ENCODE data around the gene FOXP1. TPM values are rescaled to one million over a fixed set of nuclear protein-coding genes. Genes with fewer than 3 reads are reported as not detected.

FOXP1 gene
- total and polyA plus RNA-seq, 12 donors = 7.6 to 42.7 (median 24.3) TPM

- no peak for DNase-seq
- Histone ChIP-seq H3K27me3 (no peaks in the 10 kb centered on the region), H3K36me3 (replicated peaks in 1 of 2) (no peaks in the 10 kb centered on the region), H3K4me3 (no peak overlapping the region), H3K27ac (no peak overlapping the region), H3K4me1 (replicated peaks in 1 of 2) (peaks cover 0 to 15% of the 10 kb centered on the region in 2 donors), H3K9me3 (replicated peaks in 1 of 3) (no peaks in the 10 kb centered on the region)
- intact Hi-C loops (cut with DNase I) = no loop called here
- WGBS, 4 donors = 91 to 94% (median 92%) methylated on average over 7 of the region's 7 CpGs
- no peak for TF ChIP-seq POLR2A (IDR thresholded peaks at IDR 0.05)
- no peak for TF ChIP-seq CTCF (IDR thresholded peaks at IDR 0.05)
These were observed 70.0 kb downstream of the FOXP1 start for GRCh38 chr3:71513515-71513914.

- Histone ChIP-seq H3K27me3 (no peaks in the 10 kb centered on the region), H3K4me1 (replicated peaks in 1 of 2) (peaks cover 0 to 15% of the 10 kb centered on the region in 2 donors), H3K27ac (no peak overlapping the region), H3K4me3 (no peak overlapping the region), H3K9me3 (replicated peaks in 1 of 3) (no peaks in the 10 kb centered on the region), H3K36me3 (replicated peaks in 1 of 2) (no peaks in the 10 kb centered on the region)
- TF ChIP-seq CTCF (IDR thresholded peaks at IDR 0.05) (no peak), POLR2A (IDR thresholded peaks at IDR 0.05) (no peak)
- DNase-seq = no peak
- intact Hi-C loops (cut with DNase I) = no loop called here
- WGBS, 4 donors = 77 to 89% (median 85%) methylated on average over 6 of the region's 6 CpGs
These were observed 70.4 kb downstream of the FOXP1 start for GRCh38 chr3:71513081-71513480.

GRCh38 chr3:71512544-71512943 is 71.0 kb downstream of the FOXP1 start:
- WGBS, 4 donors = 92 to 98% (median 96%) methylated on average over 4 of the region's 4 CpGs
- Histone ChIP-seq H3K27me3 (no peaks in the 10 kb centered on the region), H3K27ac (no peak overlapping the region), H3K36me3 (replicated peaks in 1 of 2) (no peaks in the 10 kb centered on the region), H3K9me3 (replicated peaks in 1 of 3) (no peaks in the 10 kb centered on the region), H3K4me3 (no peak overlapping the region), H3K4me1 (replicated peaks in 1 of 2) (peaks cover 0 to 15% of the 10 kb centered on the region in 2 donors)
- intact Hi-C loops (cut with DNase I) = no loop called here
- TF ChIP-seq CTCF (IDR thresholded peaks at IDR 0.05) (no peak), POLR2A (IDR thresholded peaks at IDR 0.05) (no peak)
- DNase-seq = no peak

- intact Hi-C loops (cut with DNase I) = no loop called here
- Histone ChIP-seq H3K4me1 (replicated peaks in 1 of 2) (peaks cover 0 to 15% of the 10 kb centered on the region in 2 donors), H3K27me3 (no peaks in the 10 kb centered on the region), H3K4me3 (no peak overlapping the region), H3K27ac (no peak overlapping the region), H3K36me3 (replicated peaks in 1 of 2) (no peaks in the 10 kb centered on the region), H3K9me3 (replicated peaks in 1 of 3) (no peaks in the 10 kb centered on the region)
- TF ChIP-seq CTCF (IDR thresholded peaks at IDR 0.05) (no peak), POLR2A (IDR thresholded peaks at IDR 0.05) (no peak)
- no peak for DNase-seq
- 66 to 81% (median 75%) methylated on average over 3 of the region's 3 CpGs for WGBS, 4 donors
These were observed 71.5 kb downstream of the FOXP1 start for GRCh38 chr3:71512000-71512399.

Measured in adrenal gland (tissue), 12 donors.